GM21576 (cell line): ENCODE measurements around the gene EVI2B.
"Not testable (repeated sequence)": the region's sequence is repeated elsewhere in the genome, so short reads cannot be mapped to it uniquely, and the experiment has no call there.

Experiments used
- ATAC-seq: cut with Tn5 transposase; IDR thresholded peaks from one replicate; pipeline ENCODE4 v1.9.1; 2021; ENCODE audit warnings: mild to moderate bottlenecking, moderate library complexity; ENCODE audit not compliant: unreplicated experiment

Gene EVI2B

GRCh38 chr17:31273516-31273915, 40.3 kb downstream of the EVI2B start:
- no peak for ATAC-seq

- ATAC-seq: no peak
These were observed 41.1 kb downstream of the EVI2B start for GRCh38 chr17:31272803-31273202.

- no peak for ATAC-seq
These were observed 41.6 kb downstream of the EVI2B start for GRCh38 chr17:31272236-31272635.

- no peak for ATAC-seq
These were observed 44.3 kb downstream of the EVI2B start for GRCh38 chr17:31269578-31269983.

- no peak for ATAC-seq
These were observed 44.7 kb downstream of the EVI2B start for GRCh38 chr17:31269036-31269577.

GRCh38 chr17:31266042-31266441, 47.8 kb downstream of the EVI2B start:
- ATAC-seq: no peak

GRCh38 chr17:31262923-31263322, 50.9 kb downstream of the EVI2B start:
- not testable (repeated sequence) for ATAC-seq

GRCh38 chr17:31261601-31262000, 52.3 kb downstream of the EVI2B start:
- ATAC-seq: no peak

GRCh38 chr17:31260151-31260550, 53.7 kb downstream of the EVI2B start:
- no peak for ATAC-seq

- ATAC-seq: no peak
These were observed 56.9 kb downstream of the EVI2B start for GRCh38 chr17:31256936-31257335.

- ATAC-seq: no peak
These were observed 59.2 kb downstream of the EVI2B start for GRCh38 chr17:31254654-31255053.
